PC-3 (cell line): ENCODE results near the gene STAM. TPM values are rescaled to one million over a fixed set of nuclear protein-coding genes. Genes with fewer than 3 reads are reported as not detected.

Source experiments
- ATAC-seq: fragments of 200-7000 bp; cut with Tn5 transposase; 2 replicates; pipeline ENCODE4 v1.9.1; 2020; ENCODE audit warnings: mild to moderate bottlenecking, moderate library complexity
- BruUV-seq: library from RNA; stranded (reverse); fragments of 400-500 nt; replicated peaks from 2 replicates; lab custom pipeline; 2021; lab: Mats Ljungman, UMichigan
- CTCF ChIA-PET: fragments of 300-600 bp; sonication (Branson Sonifier 250); formaldehyde crosslinking; loops from one replicate; lab custom pipeline; 2022; ENCODE audit warnings: antibody characterized with exemption; lab: Charles Lee
- POLR2A ChIA-PET: fragments of 300-600 bp; sonication (Branson Sonifier 250); formaldehyde crosslinking; loops from one replicate; lab custom pipeline; 2022; ENCODE audit warnings: antibody characterized with exemption; ENCODE audit not compliant: unreplicated experiment; lab: Charles Lee
- DNase-seq: peaks from one replicate; pipeline ENCODE4 v3.0.0-alpha.2; 2015
- H2AFZ ChIP-seq: fragments of 300-600 bp; sonication (generic); 2 replicates; pipeline ENCODE4 v1.6.0; 2016; ENCODE audit warnings: antibody characterized with exemption, low read length
- H3F3A ChIP-seq: fragments of 300-600 bp; sonication (generic); one replicate; pipeline ENCODE4 v1.6.0; 2017; ENCODE audit warnings: antibody characterized with exemption, low read length, control low read depth, mild to moderate bottlenecking; ENCODE audit not compliant: unreplicated experiment
- H3K27ac ChIP-seq: fragments of 300-600 bp; sonication (generic); 2 replicates; pipeline ENCODE4 v1.5.1; 2016; ENCODE audit warnings: mild to moderate bottlenecking, low read length
- H3K27me3 ChIP-seq: fragments of 300-600 bp; sonication (generic); 2 replicates; pipeline ENCODE4 v1.6.1; 2016; ENCODE audit warnings: low read length, mixed read lengths
- H3K36me3 ChIP-seq: fragments of 300-600 bp; sonication (generic); 2 replicates; pipeline ENCODE4 v1.6.1; 2016; ENCODE audit warnings: low read depth, mixed run types, low read length, mixed read lengths
- H3K4me1 ChIP-seq: fragments of 300-600 bp; sonication (generic); 2 replicates; pipeline ENCODE4 v1.5.1; 2016; ENCODE audit warnings: low read length; ENCODE audit not compliant: insufficient read depth
- H3K4me2 ChIP-seq: fragments of 300-600 bp; sonication (generic); 2 replicates; pipeline ENCODE4 v1.6.0; 2016; ENCODE audit warnings: low read length
- H3K4me3 ChIP-seq: fragments of 300-600 bp; sonication (generic); 2 replicates; pipeline ENCODE4 v1.5.1; 2016; ENCODE audit warnings: mild to moderate bottlenecking, low read length, mixed read lengths
- H3K79me2 ChIP-seq: fragments of 300-600 bp; sonication (generic); 2 replicates; pipeline ENCODE4 v1.6.1; 2017; ENCODE audit warnings: low read length, mixed read lengths
- H3K9ac ChIP-seq: fragments of 300-600 bp; sonication (generic); 2 replicates; pipeline ENCODE4 v1.6.0; 2016; ENCODE audit warnings: mild to moderate bottlenecking, low read length
- H3K9me2 ChIP-seq: fragments of 300-600 bp; sonication (generic); replicated peaks from 2 replicates; pipeline ENCODE4 v1.6.1; 2016; ENCODE audit warnings: mixed run types, low read length, mixed read lengths
- H3K9me3 ChIP-seq: fragments of 300-600 bp; sonication (generic); 2 replicates; pipeline ENCODE4 v1.6.1; 2016; ENCODE audit warnings: low read length, mixed read lengths
- H4K20me1 ChIP-seq: fragments of 300-600 bp; sonication (generic); 2 replicates; pipeline ENCODE4 v1.6.1; 2016; ENCODE audit warnings: low read length, mixed read lengths
- EZH2 ChIP-seq: fragments of 300-600 bp; sonication (generic); IDR thresholded peaks from one replicate; pipeline ENCODE4 v1.6.1; 2017; ENCODE audit warnings: antibody characterized with exemption, mild to moderate bottlenecking, low read length; ENCODE audit not compliant: unreplicated experiment
- EZH2phosphoT487 ChIP-seq: fragments of 300-600 bp; sonication (generic); IDR thresholded peaks from 2 replicates; pipeline ENCODE4 v1.6.1; 2018; ENCODE audit warnings: mild to moderate bottlenecking, antibody characterized with exemption, low read length, borderline replicate concordance
- intact Hi-C: fragments of 100-400 bp; cut with micrococcal nuclease; formaldehyde crosslinking; loops from 2 replicates; pipeline ENCODE4 v1.9.0; 2023
- total RNA-seq: library from RNA; depleted of rRNA; stranded (reverse); fragments of >200 nt; gene quantifications from 2 replicates; pipeline ENCODE4 v1.2.3, GENCODE V29; 2014
- TF ChIP-seq, protein P1 (sequence below): fragments of 300-600 bp; sonication (generic); conservative IDR thresholded peaks from 2 replicates; pipeline ENCODE4 v1.5.1; 2017; ENCODE audit warnings: antibody characterized with exemption, low read depth, mild to moderate bottlenecking, low read length

STAM gene
- total RNA-seq, 1 experiment from 2014 or later: 7.8 TPM

DNA sequence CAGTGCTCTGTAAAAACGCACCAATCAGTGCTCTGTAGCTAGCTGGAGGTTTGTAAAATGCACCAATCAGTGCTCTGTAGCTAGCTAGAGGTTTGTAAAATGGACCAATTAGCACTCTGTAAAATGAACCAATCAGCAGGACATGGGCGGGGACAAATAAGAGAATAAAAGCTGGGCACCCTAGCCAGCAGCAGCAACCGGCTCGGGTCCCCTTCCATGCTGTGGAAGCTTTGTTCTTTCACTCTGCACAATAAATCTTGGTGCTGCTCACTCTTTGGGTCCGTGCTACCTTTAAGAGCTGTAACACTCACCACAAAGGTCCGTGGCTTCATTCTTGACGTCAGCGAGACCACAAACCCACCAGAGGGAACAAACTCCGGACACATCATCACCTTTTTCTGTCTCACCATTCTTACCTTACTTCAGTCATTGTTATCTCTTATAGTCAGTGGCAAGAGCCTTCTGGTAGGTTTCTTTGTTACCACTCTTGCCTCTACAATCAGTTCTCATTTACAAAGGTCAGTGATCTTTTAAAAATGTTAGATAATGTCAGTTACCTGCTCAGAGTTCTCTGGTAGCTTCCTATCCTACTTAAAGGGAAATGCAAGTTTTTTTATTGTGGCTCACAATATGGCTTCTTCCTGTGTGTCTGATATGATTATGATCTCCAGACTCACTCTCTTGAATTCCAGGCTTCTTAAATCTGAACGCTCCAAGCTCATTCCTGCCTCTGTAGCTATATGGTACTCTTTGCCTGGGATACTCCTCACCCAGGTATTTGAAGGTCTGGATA lies 4.5 kb downstream of the STAM start:
- Histone ChIP-seq H4K20me1 (0 out of 2 replicates have a peak, but pooled peaks cover 3% of the 10 kb centered on the region), H3K79me2 (peaks cover 97% of the 10 kb centered on the region), H3K4me2 (no peak overlapping the region), H2AFZ (no peak overlapping the region), H3K4me3 (no peak overlapping the region), H3K9me2 (no peaks in the 10 kb centered on the region), H3K9me3 (no peaks in the 10 kb centered on the region), H3K4me1 (peaks cover 12% of the 10 kb centered on the region; the same call in 1 of the 2 replicates), H3K36me3 (peaks cover 10% of the 10 kb centered on the region), H3K27ac (no peak overlapping the region), H3K27me3 (no peaks in the 10 kb centered on the region), H3F3A (no peaks in the 10 kb centered on the region), H3K9ac (no peak overlapping the region)
- ChIA-PET POLR2A (no interaction called here), CTCF (no interaction called here)
- TF ChIP-seq EZH2: no peak
- ATAC-seq: no peak
- no peak for DNase-seq
- intact Hi-C loops: loop anchor here (10.0 kb wide), 1 partner anchor 56 kb away; no protein-coding TSS in a partner anchor
- no TSS peak for BruUV-seq

DNA sequence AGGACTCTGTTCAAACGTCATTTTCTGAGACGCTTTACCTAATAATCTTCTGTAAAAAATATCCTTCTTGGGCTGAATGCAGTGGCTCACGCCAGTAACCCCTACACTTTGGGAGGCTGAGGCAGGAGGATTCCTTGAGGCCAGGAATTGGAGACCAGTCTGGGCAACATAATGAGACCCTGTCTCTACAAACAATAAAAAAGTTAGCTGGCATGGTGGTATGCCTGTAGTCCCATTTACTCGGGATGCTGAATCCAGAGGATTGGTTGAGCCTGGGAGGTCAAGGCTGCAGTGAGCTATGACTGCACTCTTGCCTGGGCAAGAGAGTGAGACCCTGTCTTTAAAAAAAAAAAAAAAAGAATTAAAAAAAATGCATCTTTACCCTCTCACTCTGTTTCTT lies 5.1 kb downstream of the STAM start:
- Histone ChIP-seq H3K9me3 (no peaks in the 10 kb centered on the region), H3K27me3 (no peaks in the 10 kb centered on the region), H3F3A (no peaks in the 10 kb centered on the region), H2AFZ (no peak overlapping the region), H4K20me1 (0 out of 2 replicates have a peak, but pooled peaks cover 3% of the 10 kb centered on the region), H3K79me2 (peaks cover 99% of the 10 kb centered on the region), H3K4me1 (peaks cover 12% of the 10 kb centered on the region; the same call in 1 of the 2 replicates), H3K36me3 (peaks cover 12% of the 10 kb centered on the region), H3K27ac (no peak overlapping the region), H3K4me2 (no peak overlapping the region), H3K4me3 (no peak overlapping the region), H3K9ac (no peak overlapping the region), H3K9me2 (no peaks in the 10 kb centered on the region)
- intact Hi-C loops: loop anchor here (10.0 kb wide), 1 partner anchor 56 kb away; no protein-coding TSS in a partner anchor
- no peak for ATAC-seq
- BruUV-seq: no TSS peak
- CTCF ChIA-PET: no interaction called here
- POLR2A ChIA-PET: no interaction called here
- TF ChIP-seq EZH2phosphoT487 (no peak), EZH2 (no peak)
- TF ChIP-seq, protein P1, sequence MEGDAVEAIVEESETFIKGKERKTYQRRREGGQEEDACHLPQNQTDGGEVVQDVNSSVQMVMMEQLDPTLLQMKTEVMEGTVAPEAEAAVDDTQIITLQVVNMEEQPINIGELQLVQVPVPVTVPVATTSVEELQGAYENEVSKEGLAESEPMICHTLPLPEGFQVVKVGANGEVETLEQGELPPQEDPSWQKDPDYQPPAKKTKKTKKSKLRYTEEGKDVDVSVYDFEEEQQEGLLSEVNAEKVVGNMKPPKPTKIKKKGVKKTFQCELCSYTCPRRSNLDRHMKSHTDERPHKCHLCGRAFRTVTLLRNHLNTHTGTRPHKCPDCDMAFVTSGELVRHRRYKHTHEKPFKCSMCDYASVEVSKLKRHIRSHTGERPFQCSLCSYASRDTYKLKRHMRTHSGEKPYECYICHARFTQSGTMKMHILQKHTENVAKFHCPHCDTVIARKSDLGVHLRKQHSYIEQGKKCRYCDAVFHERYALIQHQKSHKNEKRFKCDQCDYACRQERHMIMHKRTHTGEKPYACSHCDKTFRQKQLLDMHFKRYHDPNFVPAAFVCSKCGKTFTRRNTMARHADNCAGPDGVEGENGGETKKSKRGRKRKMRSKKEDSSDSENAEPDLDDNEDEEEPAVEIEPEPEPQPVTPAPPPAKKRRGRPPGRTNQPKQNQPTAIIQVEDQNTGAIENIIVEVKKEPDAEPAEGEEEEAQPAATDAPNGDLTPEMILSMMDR: no peak
- no peak for DNase-seq

DNA sequence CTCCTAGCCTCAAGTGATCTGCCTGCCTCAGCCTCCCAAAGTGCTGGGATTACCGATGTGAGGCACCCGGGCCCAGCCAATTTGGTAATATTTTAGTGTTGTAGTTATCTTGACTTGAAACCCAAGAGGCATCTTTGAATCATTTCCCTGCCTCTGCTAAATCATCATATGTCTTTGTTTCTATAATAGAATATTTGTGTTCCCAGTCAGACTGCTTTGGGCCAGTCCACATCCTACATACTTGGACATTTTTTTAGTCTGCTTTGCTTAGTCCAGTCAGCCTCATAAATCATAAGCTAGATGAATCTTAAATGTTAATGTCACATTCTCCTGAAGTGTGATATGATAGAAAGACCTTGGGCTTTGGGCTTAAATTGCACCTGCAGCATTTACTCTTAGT lies 5.9 kb downstream of the STAM start:
- POLR2A ChIA-PET: no interaction called here
- no peaks in the 10 kb centered on the region for H3K27me3 ChIP-seq
- DNase-seq (no peak), ATAC-seq (no peak)
- peaks cover 98% of the 10 kb centered on the region for H3K79me2 ChIP-seq
- peaks cover 12% of the 10 kb centered on the region for H3K36me3 ChIP-seq
- H2AFZ ChIP-seq: no peak overlapping the region
- BruUV-seq: no TSS peak
- peaks cover 12% of the 10 kb centered on the region; the same call in 1 of the 2 replicates for H3K4me1 ChIP-seq
- no peak overlapping the region for H3K27ac ChIP-seq
- H3K9ac ChIP-seq: no peak overlapping the region
- no peaks in the 10 kb centered on the region for H3F3A ChIP-seq
- CTCF ChIA-PET: no interaction called here
- no peak overlapping the region for H3K4me2 ChIP-seq
- intact Hi-C loops: loop anchor here (10.0 kb wide), 1 partner anchor 55 kb away; no protein-coding TSS in a partner anchor
- H3K4me3 ChIP-seq: no peak overlapping the region
- no peaks in the 10 kb centered on the region for H3K9me3 ChIP-seq
- TF ChIP-seq EZH2phosphoT487 (no peak), EZH2 (no peak)
- TF ChIP-seq, protein P1: no peak
- H4K20me1 ChIP-seq: 0 out of 2 replicates have a peak, but pooled peaks cover 3% of the 10 kb centered on the region
- H3K9me2 ChIP-seq: no peaks in the 10 kb centered on the region
